Measurements from ENCODE around the gene MOB2. TPM values are rescaled to one million over a fixed set of nuclear protein-coding genes. Genes with fewer than 3 reads are reported as not detected.

MOB2 gene
- total and polyA plus RNA-seq, 2 of the 13 experiments (the other 11 are each of a cell fraction or from before 2014, with no cell fraction given) = 21.8 to 27.7 TPM

DNA sequence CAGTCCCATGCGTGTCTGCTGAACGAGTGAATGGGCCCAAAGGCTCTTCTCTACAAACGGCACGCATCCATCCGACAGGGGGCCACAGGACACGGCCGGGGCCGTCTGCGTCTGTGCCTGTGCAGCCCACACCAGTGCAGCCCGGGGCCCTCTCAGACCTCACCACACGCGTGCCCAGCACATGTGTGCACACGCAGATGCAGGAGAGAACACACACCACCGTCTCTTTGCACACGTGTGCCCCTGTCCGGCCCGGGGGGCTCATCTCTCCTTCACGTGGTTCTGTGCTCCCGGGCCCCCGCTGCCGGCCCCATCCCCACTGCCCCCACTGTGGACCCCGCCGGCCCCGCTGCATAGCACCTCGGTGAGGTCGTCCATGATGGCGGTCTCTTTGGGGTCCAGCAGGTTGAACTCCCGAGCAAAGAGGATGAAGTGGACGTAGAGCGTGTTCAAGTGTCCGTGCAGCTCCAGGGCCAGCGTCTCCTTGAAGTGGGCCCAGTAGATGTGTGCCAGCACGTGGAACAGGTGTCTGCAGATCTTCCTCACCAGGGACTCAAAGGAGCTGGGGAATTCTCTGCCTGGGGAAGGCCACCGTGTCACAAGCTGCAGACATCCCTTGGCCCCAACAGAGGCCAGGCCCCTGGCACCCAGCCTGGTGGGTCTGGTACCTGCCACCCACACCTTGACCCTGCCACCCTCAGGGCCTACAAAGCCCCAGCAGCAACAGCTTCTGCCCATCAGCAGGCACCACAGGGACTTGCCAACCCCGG, 16.5 kb downstream of the MOB2 start (continued):
- TF ChIP-seq ZNF841 (CRISPR knock-in tag; IDR thresholded peaks at IDR 0.05; ENCODE audit: borderline replicate concordance) (no peak), ZFP36L2 (CRISPR knock-in tag; IDR thresholded peaks at IDR 0.05) (no peak), KMT2A (CRISPR knock-in tag; IDR thresholded peaks at IDR 0.05) (no peak), ZNF343 (CRISPR knock-in tag; IDR thresholded peaks at IDR 0.05) (no peak), SOX5 (CRISPR knock-in tag; IDR thresholded peaks at IDR 0.05; ENCODE audit: borderline replicate concordance) (no peak), MIER3 (CRISPR knock-in tag; IDR thresholded peaks at IDR 0.05; ENCODE audit: borderline replicate concordance) (no peak), NR2F2 (IDR thresholded peaks at IDR 0.05; ENCODE audit: borderline replicate concordance, low read depth) (no peak), ZNF776 (CRISPR knock-in tag; IDR thresholded peaks at IDR 0.05) (no peak)

DNA sequence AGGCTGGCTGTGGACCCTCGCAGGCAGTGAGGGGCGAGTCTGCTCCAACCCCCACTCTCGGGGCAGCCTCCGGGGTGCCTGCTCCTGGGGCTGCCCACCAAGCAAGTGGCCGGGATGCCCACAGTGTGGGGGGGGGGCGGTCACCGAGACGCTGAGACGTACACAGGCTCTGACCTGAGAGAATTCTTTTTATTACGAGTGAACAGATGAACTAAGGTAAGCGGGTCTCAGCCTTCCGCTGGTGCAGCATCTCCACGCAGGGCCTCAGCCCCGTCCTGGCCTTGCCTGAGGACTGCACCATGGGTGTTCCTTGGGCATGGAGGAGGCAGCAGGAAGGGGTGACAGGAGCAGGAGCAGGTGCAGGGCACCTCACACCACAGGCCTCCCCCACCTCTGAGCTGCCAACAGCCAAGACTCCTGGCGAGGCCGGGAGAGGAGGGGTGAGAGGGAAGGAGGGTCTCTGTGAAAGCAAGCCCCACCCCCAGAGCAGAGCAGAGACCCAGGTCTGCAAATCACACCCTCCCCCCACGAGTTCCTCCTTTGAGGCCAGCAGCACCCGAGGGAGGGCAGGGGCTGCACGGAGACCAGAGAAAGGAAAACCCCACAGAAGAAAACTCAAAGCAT, 17.2 kb downstream of the MOB2 start:
- no peak for ATAC-seq

More for the DNA sequence above, 17.2 kb downstream of the MOB2 start:
- no peak for FAIRE-seq
- H3K4me1 ChIP-seq (ENCODE audit: insufficient read depth, low read length) = no peaks in the 10 kb centered on the region
- no peak for DNase-seq (ENCODE audit: low spot score)
- H3K9me3 ChIP-seq (ENCODE audit: low read length) = no peaks in the 10 kb centered on the region
- no peaks in the 10 kb centered on the region for H3K79me2 ChIP-seq (ENCODE audit: insufficient read depth, low read length)
- in situ Hi-C loops (cut with HindIII; ENCODE audit: extremely low pct_ligation_motif_present, low pct_unique_long_range_greater_than_20kb) (no loop called here), intact Hi-C loops (cut with micrococcal nuclease; ENCODE audit: unreplicated experiment) (no loop called here)
- no peak overlapping the region for H2AFZ ChIP-seq (ENCODE audit: low read length)
- no peaks in the 10 kb centered on the region for H3K27me3 ChIP-seq (ENCODE audit: control insufficient read depth in 1 of 2, insufficient read depth in 2 of 2, low read length in 2 of 2)
- CTCF ChIA-PET (ENCODE audit: low intra/inter-chr PET ratio, low total read pairs) = no interaction called here
- H3K9ac ChIP-seq (ENCODE audit: insufficient read depth, low read depth, low read length) = no peak overlapping the region
- no peak for TF ChIP-seq NFYC (CRISPR knock-in tag; IDR thresholded peaks at IDR 0.05)
- no peak for TF ChIP-seq SNAI1 (CRISPR knock-in tag; IDR thresholded peaks at IDR 0.05; ENCODE audit: borderline replicate concordance)
- no peak for TF ChIP-seq SRF (IDR thresholded peaks at IDR 0.05; ENCODE audit: low read depth, low read length)
- TF ChIP-seq SMAD1 (CRISPR knock-in tag; IDR thresholded peaks at IDR 0.05; ENCODE audit: borderline replicate concordance, low read depth) = no peak
- TF ChIP-seq, protein P1, sequence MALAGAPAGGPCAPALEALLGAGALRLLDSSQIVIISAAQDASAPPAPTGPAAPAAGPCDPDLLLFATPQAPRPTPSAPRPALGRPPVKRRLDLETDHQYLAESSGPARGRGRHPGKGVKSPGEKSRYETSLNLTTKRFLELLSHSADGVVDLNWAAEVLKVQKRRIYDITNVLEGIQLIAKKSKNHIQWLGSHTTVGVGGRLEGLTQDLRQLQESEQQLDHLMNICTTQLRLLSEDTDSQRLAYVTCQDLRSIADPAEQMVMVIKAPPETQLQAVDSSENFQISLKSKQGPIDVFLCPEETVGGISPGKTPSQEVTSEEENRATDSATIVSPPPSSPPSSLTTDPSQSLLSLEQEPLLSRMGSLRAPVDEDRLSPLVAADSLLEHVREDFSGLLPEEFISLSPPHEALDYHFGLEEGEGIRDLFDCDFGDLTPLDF (CRISPR knock-in tag; IDR thresholded peaks at IDR 0.05) = no peak
- TF ChIP-seq GATA4 (IDR thresholded peaks at IDR 0.05; ENCODE audit: borderline replicate concordance, low read depth) = no peak
- TF ChIP-seq, protein P2, sequence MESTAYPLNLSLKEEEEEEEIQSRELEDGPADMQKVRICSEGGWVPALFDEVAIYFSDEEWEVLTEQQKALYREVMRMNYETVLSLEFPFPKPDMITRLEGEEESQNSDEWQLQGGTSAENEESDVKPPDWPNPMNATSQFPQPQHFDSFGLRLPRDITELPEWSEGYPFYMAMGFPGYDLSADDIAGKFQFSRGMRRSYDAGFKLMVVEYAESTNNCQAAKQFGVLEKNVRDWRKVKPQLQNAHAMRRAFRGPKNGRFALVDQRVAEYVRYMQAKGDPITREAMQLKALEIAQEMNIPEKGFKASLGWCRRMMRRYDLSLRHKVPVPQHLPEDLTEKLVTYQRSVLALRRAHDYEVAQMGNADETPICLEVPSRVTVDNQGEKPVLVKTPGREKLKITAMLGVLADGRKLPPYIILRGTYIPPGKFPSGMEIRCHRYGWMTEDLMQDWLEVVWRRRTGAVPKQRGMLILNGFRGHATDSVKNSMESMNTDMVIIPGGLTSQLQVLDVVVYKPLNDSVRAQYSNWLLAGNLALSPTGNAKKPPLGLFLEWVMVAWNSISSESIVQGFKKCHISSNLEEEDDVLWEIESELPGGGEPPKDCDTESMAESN (CRISPR knock-in tag; conservative IDR thresholded peaks at IDR 0.05) = no peak
- TF ChIP-seq, protein P3, sequence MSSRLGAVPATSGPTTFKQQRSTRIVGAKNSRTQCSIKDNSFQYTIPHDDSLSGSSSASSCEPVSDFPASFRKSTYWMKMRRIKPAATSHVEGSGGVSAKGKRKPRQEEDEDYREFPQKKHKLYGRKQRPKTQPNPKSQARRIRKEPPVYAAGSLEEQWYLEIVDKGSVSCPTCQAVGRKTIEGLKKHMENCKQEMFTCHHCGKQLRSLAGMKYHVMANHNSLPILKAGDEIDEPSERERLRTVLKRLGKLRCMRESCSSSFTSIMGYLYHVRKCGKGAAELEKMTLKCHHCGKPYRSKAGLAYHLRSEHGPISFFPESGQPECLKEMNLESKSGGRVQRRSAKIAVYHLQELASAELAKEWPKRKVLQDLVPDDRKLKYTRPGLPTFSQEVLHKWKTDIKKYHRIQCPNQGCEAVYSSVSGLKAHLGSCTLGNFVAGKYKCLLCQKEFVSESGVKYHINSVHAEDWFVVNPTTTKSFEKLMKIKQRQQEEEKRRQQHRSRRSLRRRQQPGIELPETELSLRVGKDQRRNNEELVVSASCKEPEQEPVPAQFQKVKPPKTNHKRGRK (CRISPR knock-in tag; IDR thresholded peaks at IDR 0.05) = no peak
- TF ChIP-seq, protein P4, sequence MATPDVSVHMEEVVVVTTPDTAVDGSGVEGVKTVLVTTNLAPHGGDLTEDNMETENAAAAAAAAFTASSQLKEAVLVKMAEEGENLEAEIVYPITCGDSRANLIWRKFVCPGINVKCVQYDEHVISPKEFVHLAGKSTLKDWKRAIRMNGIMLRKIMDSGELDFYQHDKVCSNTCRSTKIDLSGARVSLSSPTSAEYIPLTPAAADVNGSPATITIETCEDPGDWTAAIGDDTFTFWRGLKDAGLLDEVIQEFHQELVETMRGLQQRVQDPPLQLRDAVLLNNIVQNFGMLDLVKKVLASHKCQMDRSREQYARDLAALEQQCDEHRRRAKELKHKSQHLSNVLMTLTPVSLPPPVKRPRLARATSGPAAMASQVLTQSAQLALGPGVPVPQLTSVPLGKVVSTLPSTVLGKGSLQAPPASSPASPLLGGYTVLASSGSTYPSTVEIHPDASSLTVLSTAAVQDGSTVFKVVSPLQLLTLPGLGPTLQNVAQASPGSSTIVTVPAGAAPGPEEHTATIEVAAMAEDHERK (CRISPR knock-in tag; IDR thresholded peaks at IDR 0.05; ENCODE audit: low read depth) = no peak
- POLR2A ChIA-PET = no interaction called here
- H3K36me3 ChIP-seq (replicated peaks in 1 of 2; ENCODE audit: control insufficient read depth in 1 of 2, insufficient read depth in 2 of 2, low read length in 2 of 2) = peaks cover 0 to 2% of the 10 kb centered on the region in 2 experiments; a peak in 1 of 5 replicates
- H3K27ac ChIP-seq (ENCODE audit: extremely low read length, insufficient read depth, low read length) = no peak overlapping the region
- H3K4me3 ChIP-seq (replicated peaks in 1 of 3; ENCODE audit: insufficient read depth in 1 of 3, low read depth in 2 of 3, low read length in 3 of 3) = no peak overlapping the region
- BruUV-seq (replicated peaks) = no TSS peak
- H3K4me2 ChIP-seq (ENCODE audit: low read depth, low read length) = no peak overlapping the region
- no peaks in the 10 kb centered on the region for H4K20me1 ChIP-seq (ENCODE audit: insufficient read depth, low read length)
- 84% methylated on average over 12 of the region's 19 CpGs for WGBS (ENCODE audit: low lambda C conversion rate)
